Measurements from ENCODE around the gene DARS1.
A peak's percentile ranks its signal among the peaks of the same experiment; 100 is the strongest.

DARS1 gene

DNA sequence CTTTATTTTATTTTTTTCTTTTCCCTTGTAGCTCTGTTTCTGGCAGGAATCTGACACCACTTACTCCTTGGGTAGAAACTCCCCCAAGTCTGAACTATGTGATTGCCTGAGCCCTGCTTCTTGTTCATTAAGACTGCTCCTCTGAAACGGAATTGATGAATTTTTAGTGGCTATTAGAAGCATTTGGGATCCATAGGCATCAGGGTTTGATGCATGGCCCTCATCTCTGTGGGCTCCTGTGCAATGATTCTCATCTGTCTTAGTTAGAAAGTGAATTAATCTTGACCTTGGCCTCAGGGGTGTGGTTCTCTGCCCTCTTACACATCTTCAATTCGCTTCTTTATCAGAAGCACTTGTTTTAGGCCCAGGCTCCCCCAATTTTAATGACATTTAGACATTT, 31.0 kb upstream of the DARS1 start:
- DNase-seq: no peak

DNA sequence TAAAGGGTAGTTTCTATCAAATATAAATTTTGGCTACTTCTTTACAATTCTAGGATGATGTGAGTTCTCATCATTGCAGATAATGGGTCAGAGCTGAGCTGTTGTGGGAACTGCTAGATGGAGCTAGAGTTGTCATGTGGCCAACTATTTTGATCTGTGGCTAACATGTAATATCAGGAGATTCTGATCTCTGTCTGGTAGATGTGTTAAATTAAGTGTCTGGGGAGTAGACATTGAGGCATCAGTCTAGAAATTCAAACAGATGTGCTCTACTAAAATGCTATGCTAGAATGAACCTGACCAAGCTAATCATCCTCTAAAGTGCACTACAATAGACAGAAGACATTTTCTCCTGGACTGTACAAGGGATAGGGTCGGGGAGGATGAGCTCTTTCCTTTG, 30.3 kb upstream of the DARS1 start:
- DNase-seq: no peak

DNA sequence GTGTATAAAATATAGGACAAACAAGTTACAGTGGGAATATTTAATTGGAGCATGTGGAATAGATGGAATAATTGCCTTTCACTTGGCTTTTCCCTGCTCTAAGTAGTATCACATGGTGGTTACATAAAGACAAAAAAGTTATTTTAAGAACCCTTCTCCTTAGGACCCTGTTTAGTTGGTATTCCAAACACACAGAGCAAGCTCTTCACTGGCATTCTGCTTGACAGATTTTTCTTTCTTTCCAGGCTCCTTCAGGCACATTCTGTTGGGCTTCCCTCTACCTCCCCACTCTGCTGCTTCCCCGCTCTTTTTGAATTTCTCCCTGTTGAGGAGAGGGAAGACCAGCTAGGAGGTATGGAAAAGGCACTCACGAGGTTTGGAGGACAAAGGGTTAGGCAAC, 29.0 kb upstream of the DARS1 start:
- no peak for DNase-seq

DNA sequence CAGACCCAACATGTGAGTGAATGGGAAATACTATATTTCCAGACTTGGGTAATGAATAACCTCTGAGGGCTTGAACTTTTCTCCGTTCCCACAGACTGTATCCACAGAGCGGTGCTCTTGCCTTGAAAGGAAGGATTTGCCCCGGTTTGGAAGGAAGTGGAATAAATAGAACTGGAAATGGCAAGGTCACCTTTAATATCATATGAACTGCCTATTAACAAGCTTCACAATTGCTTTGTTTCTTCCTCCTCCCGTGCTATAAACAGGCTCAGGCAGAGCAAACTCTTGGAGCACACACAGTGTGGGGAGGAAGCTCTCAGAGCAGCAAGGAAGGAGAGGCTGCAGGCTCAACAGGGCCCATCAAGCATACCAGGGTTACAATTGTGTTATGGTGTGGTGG, 28.5 kb upstream of the DARS1 start:
- peak in 2 of 51 donors; percentile 21 to 57 for DNase-seq

DNA sequence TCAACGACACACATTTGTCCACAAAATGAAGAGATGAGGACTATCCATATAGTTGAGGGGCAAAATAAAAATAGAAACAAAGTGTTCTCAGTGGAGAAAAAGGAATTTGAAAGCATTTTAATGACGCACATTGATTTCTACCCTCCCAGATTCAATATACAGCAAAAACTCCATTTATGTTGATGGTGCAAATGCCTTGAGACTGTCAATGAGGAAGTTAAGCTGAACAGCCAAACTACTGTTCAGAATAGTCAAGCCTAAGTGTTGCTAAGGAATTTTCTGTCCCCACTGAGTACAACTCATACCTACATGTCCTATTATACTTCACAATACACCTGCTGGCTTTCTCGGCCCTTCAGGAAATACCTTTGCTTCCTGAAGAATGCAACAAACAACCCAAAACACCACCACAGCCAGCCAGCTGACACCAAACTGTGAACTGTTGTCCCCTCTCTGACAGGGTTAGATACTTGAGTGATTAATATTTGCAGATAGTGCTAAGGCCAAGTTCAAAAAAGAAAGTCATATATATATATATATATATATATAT, 27.8 kb upstream of the DARS1 start:
- DNase-seq: no peak

DNA sequence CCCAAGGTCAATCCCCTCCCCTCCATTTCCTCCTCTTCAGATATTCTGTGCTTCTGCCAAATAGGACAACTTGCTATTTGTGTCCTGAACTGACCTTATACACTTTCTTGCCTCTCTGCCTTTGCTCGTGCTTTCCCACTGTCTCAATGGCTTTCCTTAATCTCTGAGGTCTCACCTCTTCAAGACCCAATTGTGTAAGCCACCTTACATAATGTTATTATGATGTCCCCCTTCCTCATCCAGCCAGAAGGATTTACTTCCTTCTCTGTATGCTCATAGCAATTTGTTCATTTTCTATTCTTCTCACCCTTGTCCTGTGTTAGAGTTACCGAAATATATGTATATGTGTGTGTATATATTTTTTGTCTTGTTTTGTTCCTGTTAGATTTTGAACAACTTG, 26.9 kb upstream of the DARS1 start:
- DNase-seq: no peak

DNA sequence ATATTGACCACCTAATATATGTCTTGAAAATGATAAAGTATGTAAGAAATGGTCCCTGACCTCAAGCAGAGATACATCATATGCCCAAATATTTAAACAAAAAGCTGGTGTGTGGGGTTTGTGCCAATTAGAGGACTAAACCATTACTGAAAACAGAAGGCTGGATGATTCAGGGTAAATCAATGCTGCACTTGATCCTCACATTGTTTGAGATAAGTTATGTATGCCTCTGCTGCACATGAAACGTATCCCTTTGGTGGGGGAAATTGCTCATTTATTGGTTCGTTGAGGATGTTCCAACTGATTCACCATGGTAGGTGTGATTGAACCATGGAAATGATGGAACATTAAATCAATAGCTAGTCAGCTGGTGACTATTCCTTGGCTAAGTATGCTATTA, 24.7 kb upstream of the DARS1 start:
- DNase-seq: no peak

DNA sequence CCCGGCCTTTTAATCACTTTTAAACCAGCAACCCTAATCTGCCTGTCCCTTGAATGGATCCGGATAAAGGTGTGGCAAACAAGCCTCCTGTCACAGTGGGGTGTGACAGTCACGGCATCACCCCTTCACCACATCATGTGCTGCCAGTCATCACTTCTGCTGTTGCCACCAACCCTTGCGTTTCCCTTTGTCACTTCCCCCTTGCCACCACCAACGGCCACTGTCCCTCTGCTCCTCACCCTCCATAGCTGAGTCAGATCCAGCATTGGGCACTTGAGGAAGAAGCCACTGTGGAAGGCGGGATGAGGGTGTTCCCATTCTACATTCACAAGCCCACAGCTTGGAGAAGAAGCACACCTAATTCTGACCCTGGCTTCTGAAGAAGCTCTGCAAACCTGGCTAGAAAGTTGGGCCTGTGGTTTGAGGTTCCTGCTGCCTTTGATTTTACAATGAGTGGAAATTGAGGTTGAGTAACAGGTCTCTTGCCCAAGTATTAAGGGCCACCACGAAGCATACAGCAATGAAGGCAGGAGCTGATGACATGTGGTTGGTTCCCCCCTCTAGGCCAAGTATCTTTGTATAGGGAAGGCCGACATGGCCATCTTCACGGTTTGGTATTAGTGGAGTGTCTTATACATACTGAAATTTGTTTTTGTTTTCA, 22.9 kb upstream of the DARS1 start:
- DNase-seq: no peak

DNA sequence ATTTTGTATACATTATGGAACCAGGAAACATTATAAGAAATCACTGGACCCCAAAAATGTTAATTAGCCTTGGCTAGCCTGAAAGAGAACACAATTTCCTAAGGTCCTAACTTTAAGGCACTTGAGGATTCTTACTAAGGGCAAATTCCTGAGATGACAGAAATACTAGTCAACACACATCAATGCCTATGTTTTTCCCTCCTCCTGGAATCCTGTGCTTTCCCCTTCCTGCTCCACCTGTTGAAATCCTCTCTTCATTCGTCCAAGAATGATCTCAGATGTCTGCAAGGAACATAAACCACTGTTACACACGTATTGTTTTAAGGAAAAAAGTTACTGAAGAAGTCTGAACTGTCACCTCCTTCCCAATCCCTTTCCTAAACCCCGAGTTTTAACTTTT, 21.2 kb upstream of the DARS1 start:
- no peak for DNase-seq

DNA sequence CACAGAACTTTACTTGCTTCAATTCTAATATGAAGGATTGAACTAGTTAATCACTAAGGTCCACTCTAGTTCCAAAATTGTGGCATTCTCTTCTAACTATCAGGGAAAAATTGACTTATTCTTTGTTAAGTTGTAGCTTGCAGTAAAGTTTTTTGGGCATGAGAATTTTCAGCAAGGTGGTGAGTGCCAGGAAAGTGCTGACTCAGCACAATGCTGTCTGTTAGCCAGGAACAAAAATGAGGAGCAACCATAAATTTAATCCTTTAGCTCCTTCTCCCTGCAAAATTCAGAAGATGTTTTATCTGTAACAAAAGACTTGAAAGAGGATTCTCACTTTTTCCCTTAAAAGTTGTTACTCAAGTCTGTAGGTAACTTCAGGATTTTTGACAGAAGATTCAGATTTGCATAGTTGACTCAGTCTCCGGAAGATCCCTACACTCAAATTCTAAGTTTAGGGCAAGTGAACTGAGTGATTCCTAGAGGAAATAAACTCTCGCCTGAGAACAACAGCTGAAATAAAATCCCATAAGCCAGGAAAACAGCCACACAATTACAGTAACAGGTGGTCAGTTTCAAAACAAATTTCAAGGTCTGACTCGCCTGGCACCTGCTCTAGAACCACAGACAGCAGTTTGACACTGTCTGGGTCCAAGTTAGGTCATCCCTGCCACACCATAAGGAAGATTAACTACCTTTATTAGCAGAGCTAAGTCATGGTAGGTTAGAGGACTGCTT, 20.2 kb upstream of the DARS1 start:
- DNase-seq: no peak

DNA sequence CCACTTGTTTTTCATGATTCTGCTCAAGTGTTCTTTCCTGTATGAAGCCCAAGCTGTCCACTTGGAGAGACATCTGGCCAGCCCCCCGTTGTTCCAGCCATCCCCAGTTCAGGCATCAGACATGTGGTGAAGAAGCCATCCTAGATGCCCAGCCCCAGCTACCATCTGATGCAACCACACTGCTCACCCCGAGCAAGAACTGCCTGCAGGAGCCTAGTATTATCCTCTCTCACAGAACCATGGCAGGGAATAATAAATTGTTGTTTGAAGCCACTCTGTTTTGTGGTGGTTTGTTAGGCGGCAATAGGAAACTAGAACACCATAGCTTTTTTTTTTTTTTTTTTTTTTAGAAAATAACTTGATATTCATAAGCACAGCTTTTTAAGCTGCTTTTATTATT, 19.5 kb upstream of the DARS1 start:
- no peak for DNase-seq

DNA sequence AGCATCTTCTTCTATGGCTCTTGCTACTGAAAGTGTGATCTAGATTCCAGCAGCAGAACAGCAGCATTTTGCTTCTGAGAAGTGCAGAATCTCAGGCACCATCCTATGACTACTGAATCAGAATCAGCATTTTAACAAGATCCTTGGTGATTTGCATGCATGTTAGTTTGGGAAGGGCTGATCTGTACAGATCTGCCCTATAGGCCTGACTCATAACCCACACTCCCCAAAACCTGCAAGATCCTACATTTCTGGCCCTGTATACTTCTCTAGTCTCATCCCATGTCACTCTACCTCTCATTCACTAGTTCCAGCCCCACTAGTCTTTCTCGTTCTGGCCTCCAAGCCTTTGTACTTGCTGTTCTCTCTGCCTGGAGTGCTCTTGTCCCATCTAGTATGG, 15.7 kb upstream of the DARS1 start:
- DNase-seq: no peak

DNA sequence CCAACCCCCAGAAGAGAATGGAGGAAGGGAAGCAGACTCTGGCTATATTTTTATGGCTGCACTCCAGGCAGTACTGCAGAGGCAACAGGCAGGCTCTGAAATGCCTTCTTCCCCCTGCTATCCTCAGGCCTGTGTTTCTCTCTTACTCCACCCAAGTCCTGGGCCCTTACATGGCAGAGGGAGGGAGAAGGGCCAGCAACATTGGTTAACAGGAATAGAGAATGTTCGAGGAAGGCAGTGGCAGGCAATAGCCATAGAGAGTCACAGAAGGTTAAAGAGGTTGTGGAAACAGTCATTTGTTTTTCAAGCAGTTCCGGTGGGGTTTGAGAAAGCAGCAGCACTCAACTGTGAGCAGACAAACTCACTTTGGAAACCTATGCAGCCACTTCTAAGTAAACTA, 15.1 kb upstream of the DARS1 start:
- no peak for DNase-seq

DNA sequence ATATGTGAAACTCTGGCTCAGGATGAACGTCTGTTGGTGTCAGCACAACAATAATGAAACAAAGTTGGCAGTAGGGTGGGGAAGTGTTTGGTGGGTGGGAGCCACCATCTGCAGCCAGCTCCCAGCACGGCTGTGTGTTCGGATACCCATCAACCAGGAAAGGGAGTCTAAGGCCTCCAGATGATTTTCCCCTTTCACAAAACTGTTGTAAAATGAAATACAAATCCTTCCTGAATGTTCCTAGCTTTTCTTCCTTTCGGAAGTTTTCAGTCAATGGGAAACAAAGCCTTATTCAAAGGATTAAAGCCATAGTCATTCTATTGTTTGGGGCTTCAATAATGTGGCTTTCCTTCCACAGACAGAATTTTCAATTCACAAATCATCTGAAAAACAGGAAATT, 14.5 kb upstream of the DARS1 start:
- DNase-seq: no peak

DNA sequence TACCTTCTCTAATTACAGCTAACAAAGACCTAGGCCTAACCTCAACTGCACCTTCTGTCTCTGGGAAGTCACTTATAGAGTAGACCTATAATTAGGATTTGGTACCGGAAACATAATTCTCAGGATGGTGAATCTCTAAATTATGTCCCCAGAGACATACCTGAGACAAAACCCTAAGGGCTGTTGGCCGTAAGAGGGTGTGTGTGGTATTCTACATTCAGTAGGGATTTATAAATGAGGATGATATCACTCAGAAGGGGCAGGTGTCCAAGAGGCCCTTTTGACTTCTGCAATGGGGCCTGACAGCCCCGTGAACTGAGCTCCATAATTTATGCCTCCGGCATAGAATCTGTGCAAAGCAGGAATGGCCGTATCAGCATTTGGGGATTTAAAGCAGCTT, 13.5 kb upstream of the DARS1 start:
- DNase-seq: no peak

DNA sequence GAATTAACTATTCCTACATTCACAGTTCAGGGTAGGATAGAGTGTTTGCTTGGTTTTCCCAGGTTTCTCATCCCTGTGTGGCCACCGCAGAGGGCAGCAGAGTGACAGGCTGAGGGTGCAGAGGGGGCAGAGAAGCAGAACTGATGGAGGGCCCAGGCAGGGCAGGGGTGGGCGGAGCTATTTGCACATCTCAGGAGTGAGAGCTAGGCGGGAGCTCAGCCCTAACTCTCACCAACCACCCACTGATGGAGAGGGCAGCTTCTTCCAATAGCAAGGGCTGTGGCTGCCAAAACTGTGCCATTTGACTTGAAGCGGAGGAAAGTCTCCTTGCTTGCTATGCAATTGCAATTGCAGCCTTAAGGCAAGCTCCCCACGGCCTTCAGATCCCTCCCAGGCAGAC, 12.0 kb upstream of the DARS1 start:
- peak in 26 of 51 donors; percentile 6 to 66 (median 34) for DNase-seq

DNA sequence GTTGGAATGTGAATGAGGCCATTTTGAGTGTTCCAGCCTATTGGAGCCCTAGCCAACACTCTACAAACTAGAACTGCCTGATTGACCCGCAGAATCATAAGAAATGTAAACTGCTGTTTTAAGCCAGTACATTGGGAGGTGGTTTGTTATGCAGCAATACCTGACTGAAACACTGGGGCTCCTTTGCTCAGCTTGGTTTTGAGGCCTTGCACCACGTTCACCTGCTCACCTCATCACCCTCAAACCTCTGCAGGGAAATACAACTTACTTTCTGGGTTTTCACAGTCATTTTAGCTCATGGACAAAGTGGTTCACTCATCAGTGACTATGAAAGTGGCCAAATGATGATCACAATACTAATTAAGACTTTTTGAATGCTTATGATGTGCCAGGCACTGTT, 10.9 kb upstream of the DARS1 start:
- no peak for DNase-seq

DNA sequence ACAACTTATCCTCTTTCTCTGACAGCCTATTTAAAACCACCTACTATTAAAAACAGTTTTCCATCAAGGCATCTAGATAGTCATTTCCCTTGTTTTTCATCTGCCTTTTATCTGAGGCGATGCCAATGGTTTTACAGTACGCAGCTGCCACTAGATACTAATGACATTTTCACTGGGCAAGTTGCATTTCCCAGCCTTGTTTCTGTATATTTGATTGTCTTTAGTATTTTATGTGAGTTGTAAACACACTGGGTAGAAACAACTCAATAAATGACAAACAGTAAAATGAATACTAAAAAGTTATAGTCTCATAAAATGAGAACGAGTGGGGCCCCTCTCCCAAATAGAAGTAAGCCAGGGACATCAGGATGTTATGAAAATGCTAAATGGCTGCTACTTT, 8.9 kb upstream of the DARS1 start:
- no peak for DNase-seq

DNA sequence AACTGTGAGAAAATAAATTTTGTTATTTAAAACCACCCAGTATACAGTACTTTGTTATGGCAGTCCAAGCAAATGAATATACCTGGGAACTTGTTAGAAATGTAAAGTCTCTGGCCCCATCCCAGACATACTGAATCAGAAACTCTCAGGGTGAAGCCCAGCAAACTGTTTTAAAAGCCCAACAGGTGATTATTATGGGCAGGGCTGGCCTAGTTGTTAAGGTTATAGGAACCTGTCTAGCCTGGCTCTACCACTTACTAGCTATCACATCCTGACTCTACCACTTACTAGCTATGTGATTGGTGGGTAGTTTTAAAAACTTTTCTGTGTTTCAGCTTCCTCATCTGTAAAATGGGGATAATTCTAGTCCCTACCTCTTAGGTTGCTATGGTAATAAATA, 8.0 kb upstream of the DARS1 start:
- DNase-seq: no peak

DNA sequence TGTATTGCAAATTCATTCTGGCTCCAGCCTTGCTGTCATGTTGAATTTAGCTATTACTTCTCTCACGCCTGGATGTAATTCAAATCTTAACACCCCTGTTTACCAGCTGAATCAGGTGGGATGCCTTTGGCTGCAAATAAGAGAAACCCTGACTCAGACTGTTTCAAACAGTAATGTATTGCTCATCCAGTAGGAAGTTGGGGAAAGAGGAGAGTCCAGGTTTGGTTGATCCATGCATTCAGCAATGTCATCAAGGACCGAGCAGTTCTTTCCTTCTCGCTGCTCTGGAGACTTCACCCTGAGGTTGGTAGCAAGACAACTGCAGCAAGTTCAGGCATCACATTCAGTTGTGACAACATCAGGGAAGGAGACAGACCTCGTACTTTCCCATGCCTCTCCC, 6.4 kb upstream of the DARS1 start:
- DNase-seq: no peak

DNA sequence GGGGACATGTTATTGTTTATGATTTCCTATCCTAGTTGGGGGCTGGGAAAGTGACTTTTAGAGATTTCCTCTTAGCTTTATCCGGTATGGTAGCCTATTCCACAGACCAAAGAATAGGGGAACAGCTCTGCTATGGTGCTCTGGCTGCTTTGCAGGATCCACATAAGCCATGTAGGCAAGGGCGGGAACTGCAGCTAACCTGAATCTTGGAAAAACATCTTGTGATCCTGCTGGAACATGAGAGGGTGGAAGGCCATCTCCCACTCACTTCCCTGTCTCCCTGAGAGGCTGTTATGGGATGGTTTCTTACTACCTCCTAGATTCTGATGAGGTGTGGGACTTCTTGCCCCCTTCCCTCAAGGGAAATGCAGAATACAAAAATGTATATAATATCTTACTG, 2.0 kb upstream of the DARS1 start:
- no peak for DNase-seq

DNA sequence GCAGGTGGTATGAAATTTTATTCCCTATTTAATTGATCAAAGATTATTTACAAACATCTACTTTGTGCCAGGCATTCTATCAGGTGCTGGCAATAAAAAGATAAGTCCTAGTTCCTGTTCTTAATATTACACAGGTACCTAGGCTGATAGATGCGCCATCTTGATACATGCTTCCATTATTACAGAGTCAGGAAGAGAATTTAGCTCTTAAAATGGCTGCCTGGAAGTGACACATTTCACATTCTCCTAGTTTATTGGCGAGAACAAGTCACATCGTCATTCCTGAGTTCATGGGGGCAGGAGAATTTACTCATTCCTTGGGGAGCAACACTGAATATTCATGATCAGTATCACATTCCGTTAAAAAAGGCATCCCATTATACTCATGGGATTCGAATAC, 1.1 kb upstream of the DARS1 start:
- DNase-seq: no peak

DNA sequence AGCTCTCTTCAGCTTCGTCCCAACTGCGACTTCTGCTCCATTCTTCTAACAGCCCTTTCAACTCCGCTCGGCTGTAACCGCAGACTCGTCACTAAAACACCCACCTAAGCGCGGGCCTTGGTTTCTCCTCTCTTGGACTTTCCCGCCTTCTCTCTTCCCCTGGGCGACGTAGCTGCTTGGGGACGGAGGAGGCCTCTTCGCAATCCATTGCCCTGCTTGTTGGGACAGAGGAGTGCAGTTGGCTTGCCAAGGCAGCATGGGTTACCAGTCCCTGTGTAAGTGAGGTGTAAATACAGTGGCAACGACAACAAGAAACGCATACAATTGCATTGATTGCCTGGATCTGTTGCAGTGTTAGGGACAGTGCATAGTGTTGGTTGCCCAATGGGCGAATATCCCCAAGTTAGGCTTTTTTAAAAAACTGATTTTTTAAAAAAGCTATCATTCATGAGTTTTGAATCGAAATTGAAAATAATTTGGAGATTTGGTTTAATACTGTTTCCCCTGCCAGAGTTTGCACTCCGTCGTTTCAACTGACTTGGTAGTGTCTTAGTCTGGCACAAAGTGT, 484 bp upstream of the DARS1 start:
- peak in 5 of 51 donors; percentile 67 to 81 (median 78) for DNase-seq

Data from hypothalamus (tissue), 51 donors.